NCI-H460 (cell line): ENCODE data around the gene GPAM. TPM values are rescaled to one million over a fixed set of nuclear protein-coding genes. Genes with fewer than 3 reads are reported as not detected.
"Not testable (repeated sequence)": the region's sequence is repeated elsewhere in the genome, so short reads cannot be mapped to it uniquely, and the experiment has no call there.

Source experiments
- DNase-seq: peaks from one replicate; pipeline ENCODE4 v3.0.0-alpha.2; 2016; ENCODE audit warnings: low read depth; ENCODE audit errors: extremely low read depth
- total RNA-seq: library from RNA; depleted of rRNA; stranded (reverse); fragments of >200 nt; shearing (Covaris generic); gene quantifications from 2 replicates; pipeline ENCODE4 v1.2.3, GENCODE V29; 2014; rRNA removed

The GPAM gene
- total RNA-seq, 1 experiment from 2014 or later: 15.8 TPM

GRCh38 chr10:112139176-112139575 is 44.4 kb downstream of the GPAM start:
- DNase-seq: no peak

DNA sequence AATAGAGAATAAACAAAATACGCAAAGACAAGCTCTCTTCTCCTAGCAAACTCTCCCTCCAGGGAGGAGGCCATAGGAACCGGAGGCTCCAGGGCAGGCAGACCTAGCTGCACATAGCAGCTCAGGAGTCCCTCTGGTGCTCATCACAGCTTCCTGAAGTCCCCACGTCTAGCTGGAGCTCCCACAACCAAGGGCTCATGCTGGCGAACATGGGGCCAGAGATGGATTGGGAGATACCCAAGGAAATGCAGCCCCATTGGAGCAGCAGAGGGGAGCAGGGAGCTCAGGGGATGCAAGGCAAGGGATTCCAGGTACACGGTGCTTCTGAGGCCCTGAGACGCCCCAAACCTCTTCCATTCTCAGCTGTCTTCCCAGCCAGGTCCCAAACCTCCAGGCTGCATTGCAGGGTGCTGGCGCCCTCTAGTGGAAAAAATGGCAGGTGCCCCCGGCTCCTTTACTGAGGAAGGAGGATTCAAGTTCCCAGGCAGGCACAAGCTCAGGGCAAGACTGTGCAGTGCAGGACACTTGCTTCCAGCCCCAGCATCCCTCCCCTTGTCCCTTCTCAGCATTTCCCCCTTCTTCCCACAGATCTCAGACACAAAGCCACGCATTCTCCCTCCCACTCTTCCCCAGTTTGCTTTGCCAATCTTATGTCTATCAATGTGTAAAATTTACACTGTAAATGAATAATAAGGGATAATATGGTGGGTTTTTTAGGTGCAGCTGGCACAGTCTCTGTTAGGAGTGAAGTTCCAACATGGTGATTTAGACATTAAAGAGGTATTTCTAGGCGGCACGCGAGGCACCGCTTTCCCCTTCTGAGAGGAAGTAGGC is 46.2 kb downstream of the GPAM start:
- peak; percentile 60 for DNase-seq

GRCh38 chr10:112136486-112137153 is 46.9 kb downstream of the GPAM start:
- DNase-seq: no peak

DNA sequence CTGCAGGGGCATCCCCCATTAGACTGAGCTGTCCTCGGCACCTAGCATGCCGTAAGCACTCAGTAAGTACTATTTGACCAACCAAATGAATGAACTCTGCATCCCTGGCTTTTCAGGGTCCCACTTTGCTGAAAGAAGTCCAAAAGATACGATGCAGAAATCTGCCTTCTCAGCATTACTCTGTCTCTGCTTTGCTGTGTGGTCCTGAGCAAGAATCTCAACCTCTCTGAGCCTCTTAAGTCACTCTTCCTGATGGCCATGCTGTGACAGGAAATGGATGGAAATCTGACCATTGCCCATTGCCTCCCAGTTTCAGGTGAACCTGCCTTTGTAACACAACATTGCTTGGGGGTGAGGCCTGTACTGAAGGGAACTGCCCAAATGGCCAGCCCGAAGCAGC is 48.0 kb downstream of the GPAM start:
- DNase-seq: no peak

DNA sequence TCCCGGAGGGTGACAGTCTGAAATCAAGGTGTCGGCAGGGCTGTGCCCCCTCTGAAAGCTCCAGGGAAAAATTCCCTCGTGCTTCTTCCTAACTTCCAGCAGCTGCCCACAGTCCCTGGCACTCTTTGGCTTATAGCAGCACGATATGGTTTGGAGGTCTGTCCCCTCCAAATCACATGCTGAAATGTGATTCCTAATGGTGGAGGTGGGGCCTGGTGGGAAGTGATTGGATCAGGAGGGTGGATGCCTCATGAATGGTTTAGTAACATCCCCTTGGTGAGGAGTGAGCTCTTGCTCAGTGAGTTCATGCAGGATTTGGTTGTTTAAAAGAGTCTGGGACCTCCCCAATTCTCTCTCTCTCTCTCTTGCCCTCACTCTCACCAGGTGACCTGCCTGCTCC is 51.1 kb downstream of the GPAM start:
- DNase-seq: no peak

DNA sequence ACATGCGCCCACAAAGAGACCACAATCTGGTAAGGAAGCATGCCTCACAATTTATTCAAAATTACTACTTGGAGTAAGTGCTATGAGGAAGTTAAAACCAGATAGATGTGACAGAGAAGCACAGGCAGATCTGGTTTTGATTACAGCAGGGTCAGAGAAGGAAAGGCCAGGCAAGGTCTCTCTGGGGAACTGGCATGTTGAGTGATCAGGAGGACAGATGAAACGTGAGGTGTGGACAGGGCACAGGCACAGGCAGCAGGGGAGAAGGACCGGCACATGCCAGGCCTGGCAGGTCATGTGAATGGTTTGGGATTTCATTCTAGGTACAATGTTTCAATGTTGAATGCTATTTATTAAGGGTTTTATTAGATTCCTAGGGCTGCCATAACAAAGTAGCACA is 51.6 kb downstream of the GPAM start:
- no peak for DNase-seq

- DNase-seq: no peak
Measured at GRCh38 chr10:112131346-112131745, 52.2 kb downstream of the GPAM start.

DNA sequence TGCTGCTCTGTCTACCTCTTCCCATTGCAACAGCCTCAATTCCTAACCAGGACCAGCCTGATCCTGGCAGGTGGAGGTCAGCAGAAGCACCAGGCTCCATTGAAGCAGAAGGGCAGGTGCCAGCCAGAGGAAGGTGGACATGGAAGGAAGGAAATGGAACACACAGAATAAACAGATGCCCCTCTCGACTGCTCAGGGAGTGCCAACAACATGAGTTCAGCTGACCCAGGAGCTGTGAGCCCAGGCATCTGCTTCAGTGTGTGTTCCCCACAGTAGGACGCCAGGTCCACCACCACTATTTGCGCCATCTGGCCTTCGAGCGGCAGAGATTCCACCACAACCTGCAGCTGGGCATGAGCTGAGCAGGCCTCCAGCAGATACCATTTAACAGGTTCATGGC is 56.7 kb downstream of the GPAM start:
- DNase-seq: no peak

DNA sequence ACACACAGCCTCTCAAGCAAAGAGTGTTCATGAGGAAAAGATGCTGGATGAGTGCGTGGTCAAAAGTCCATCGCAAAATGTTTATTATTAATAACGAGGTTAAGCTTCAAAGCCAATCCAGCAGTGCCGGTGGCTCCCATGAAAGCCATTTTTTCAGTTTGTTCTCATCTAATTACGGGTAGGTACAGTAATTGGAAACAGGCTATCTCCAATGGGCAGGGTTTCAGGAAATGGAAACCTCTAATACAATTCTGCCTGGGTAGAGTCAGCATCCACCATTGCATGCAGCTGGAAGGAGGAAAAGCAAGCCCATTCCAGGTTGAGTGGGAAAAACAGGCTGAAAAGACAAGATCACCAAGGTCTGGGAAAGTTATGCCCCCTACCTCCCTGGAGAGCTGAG is 57.4 kb downstream of the GPAM start:
- DNase-seq: no peak

DNA sequence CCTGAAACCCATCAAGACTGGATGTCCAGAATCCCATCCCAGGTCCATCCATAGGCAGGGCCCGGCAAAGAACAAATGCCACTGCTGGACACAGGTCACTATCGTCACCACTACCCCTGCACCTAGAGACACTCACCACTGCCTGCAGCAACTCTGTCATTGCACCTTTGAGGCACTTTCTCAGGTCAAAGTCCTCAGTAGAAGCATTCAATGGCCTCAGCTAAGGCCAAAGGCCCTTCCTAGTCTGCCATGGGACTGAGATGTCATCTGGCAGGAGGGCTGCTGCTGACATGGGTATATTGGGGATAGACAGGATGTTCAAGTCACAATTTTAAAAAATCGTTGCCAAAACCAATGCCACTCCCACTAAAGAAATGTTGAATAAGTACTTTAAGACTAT is 58.7 kb downstream of the GPAM start:
- DNase-seq: no peak

GRCh38 chr10:112122827-112123226 is 60.7 kb downstream of the GPAM start:
- DNase-seq: no peak

DNA sequence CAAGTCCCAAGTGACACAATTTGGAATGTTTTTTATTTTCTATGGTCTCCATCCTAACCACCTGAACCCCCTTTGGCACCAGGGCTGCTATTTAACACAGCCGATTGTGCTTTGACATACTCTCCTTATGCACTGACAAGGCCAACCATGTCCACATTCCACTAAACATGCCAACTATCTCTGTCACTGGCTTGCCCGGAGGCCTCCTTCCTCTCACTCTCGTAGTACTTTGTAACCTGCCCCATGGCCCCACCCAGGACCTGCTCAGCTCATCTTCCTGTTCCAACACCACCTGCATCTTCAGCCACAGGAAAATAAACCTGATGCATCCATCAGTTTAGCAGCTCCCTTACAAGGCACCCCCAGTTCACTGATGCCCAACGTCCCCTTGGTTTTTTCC is 63.1 kb downstream of the GPAM start:
- DNase-seq: no peak

GRCh38 chr10:112115781-112116385 is 67.7 kb downstream of the GPAM start:
- DNase-seq: peak; percentile 42

DNA sequence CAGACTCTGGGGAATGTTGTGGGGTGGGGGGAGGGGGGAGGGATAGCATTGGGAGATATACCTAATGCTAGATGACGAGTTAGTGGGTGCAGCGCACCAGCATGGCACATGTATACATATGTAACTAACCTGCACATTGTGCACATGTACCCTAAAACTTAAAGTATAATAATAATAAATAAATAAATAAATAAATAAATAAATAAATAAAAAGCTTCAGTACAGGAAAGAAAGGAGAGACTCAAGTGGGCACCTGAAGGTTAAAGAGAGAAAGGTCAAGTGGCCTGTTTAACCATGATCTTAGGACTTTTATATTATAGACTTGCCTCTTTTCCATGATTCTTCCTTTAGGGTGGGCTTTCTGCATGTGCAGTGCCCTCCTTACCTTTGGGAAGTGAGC is 73.8 kb downstream of the GPAM start:
- not testable (repeated sequence) for DNase-seq

Other genes with a start within 250 kb of the GPAM start
- gene TECTB, start 99.6 kb upstream of the GPAM start, total RNA-seq: not detected in 2 replicates
- gene ACSL5, start 190.4 kb upstream of the GPAM start, total RNA-seq: not detected in 2 replicates